ENCODE results near the gene TRIO.

Gene TRIO

GRCh38 chr5:14168144-14168792, 25.1 kb downstream of the TRIO start:
- no peak for DNase-seq (ENCODE audit: low read depth)

DNA sequence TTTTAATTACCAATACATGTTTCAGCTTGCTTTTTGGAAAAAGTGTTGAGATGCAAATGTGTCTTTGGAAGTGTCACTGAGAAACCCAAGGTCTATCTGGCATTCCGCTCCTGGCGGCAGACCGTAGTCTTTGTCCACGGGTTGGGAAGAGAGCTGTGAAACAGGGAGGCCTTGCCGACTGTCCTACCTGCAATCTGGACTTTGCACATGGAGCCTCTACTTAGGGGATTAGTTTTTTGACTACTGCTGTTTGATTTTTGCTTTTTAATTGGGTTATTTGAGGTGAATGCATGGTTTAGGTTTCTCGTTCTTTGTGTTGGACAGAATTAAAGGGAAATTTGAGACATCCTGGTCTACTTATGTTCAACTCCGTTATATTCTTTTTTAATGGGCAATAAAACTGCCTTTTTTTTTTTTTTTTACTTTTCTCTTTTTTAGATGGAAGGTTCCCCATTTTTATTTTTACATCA, 25.7 kb downstream of the TRIO start:
- no peak for DNase-seq (ENCODE audit: low read depth)

DNA sequence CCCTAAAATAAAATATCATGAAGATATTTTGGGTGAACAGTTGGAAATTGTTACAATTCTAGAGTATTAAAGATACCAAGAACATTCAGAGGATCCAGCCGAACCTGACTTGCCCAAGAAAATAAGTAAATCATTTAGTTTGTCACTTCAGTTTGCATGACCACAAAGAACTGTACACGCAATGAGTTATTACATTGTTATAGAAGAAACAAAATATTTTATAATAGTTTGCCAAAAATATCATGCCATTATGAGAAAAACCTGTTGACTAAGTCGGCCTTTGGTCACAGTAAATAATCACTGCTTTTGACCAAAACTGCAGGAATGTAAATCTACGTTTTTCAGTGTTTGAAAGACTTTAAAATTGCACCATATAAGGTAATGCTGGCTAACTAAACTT, 27.9 kb downstream of the TRIO start:
- DNase-seq (ENCODE audit: low read depth): no peak

GRCh38 chr5:14171621-14172020, 28.5 kb downstream of the TRIO start:
- DNase-seq (ENCODE audit: low read depth): no peak

- no peak for DNase-seq (ENCODE audit: low read depth)
Observed at GRCh38 chr5:14172149-14172795, 29.1 kb downstream of the TRIO start.

DNA sequence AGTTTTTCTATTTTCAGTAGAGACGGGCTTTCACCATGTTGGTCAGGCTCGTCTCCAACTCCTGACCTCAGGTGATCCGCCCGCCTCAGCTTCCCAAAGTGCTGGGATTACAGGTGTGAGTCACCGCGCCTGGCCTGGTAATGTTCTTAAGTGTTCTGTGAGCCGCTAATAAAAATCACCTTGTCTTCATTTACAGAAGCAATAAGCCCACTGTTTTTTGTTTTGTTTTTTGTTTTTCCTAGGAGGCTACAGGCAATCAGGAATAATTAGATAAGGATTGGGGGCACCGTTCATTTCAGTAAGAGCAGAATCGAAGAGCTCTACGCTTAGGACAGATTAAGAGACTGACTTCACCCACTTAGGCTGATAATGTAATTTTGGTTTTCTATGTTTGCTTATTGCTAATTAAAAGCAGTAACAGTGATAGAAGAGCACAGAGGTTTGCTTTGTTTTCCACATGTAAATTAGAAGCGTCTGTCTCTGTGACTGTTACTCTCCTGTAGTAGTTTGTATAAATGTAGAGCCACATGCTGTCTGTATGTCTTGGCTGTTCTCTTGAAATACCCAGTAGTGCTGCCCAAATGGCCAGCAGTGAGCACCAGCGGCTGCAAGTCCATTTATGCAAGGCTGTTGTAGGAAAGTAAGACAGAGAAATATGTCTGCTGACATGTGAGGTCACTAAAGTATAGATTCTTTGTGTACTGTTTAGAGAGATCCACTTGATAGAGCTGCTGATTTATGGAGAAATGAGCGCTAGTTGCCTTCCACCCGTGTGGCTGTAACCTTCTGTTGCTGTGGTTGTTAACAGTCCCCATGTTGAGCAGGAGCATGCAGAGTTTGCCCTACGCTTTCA, 30.5 kb downstream of the TRIO start:
- no peak for DNase-seq (ENCODE audit: low read depth)

GRCh38 chr5:14174230-14174636, 31.1 kb downstream of the TRIO start:
- no peak for DNase-seq (ENCODE audit: low read depth)

DNA sequence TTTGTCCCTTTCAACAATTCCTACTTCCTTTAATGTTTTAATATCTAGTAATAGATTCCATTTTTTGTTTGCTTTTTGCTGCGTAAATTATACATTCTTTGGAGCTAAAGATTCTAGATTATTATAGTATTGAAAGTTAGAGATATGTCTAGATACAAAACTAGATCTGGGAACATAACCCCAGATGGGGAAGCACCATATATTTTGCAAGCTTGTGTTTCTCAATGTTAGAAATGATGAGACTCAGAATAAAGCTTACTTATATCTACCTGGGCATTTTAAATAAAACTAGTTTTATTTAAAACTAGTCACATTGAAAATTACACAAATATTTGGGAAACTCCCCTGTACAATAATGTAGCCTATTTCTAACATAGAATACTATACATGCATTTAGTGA, 32.2 kb downstream of the TRIO start:
- DNase-seq (ENCODE audit: low read depth): no peak

- no peak for DNase-seq (ENCODE audit: low read depth)
Observed at GRCh38 chr5:14176888-14177287, 33.7 kb downstream of the TRIO start.

DNA sequence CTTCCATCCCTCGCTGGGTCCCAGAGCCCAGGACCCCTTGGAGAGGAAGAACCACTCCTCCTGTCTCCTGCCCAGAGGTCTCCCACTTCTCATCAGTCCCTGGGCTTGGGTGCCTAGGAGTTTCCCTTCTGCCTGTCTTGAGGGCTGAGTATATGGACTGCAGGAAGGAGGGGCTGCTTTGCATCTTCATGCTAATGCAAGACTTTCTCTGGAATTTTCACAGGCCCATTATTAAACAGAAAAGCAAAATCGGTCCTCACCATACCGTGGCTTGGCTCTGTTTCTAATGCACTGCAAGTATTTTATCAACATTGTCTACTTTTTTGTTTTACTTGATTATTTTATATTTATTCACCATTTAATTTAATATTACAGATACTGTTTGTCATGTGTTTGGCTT, 34.5 kb downstream of the TRIO start:
- no peak for DNase-seq (ENCODE audit: low read depth)

GRCh38 chr5:14178091-14178490, 34.9 kb downstream of the TRIO start:
- DNase-seq (ENCODE audit: low read depth): no peak

DNA sequence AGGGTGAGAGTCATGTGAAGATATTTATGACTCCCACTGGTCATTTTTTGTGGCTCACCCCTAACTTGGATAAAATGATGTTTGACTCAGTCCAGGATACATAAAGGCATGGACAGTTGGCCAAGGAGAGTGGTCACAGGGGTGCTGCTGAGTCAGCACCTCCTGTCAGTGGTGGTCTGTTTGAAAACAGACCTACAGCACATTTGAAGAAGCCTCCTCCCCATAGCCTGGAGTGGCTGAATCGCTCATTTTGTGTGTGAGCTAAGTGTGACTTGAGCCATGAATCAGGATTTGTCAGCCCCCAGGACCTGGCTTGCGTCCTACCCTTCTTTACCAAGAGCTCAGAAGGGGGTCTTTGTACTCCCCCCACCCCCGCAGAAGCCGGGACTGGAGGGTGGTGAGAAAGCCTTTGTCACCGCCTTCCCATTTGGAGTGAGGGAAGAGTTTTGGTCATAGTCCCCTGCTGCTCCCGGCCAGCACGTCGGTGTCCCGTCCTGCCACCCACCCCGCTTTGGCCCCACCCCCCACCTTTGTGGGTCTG, 35.6 kb downstream of the TRIO start:
- DNase-seq (ENCODE audit: low read depth): no peak

- no peak for DNase-seq (ENCODE audit: low read depth)
Observed at GRCh38 chr5:14179446-14179845, 36.3 kb downstream of the TRIO start.

DNA sequence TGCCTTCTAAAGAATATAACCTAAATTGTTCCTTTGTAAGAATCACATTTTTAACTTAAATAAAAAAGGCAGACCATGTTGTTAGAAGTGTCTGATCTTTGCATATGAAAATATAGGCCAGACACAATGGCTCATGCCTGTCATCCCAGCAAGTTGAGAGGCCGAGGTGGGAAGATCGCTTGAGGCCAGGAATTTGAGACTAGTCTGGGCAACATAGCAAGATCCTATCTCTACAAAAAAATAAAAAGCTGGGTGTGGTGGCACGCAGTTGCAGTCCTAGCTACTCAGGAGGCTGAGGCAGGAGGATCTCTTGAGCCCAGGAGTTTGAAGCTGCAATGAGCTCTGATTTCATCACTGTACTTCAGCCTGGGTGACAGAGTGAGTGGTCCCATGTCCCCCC, 37.3 kb downstream of the TRIO start:
- no peak for DNase-seq (ENCODE audit: low read depth)

DNA sequence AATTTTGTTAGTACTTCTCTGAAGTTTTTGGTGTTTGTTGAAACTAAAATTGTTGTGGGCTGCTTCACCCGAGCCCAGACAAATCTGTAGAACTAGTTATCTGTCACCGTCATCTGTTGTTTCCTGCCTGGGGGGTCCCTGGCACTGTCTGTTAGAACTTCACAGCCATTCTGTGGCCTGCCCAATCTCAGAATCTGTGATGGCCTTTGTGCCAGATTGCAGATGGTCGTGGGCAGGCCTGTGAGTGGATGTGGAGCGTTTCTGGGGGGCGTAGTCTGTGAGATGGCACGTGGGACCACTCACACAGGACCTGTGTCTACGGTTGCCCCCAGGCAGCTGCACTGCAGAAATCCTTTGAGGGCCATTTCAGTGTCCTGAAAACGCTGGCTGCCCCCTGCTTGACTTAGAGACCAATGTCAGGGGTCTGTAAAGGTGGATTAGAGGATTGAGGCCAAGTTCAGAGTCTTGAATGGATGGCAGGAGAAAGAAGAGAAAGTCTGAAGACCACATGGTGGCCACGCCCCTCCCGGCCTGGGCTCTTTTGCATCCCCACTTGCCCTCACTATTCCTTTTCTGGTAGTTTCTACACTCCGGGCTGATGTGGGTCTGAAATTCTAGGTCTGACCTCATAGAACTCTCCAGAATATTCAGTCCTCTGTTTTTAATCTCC, 38.3 kb downstream of the TRIO start:
- DNase-seq (ENCODE audit: low read depth): no peak

GRCh38 chr5:14182761-14183160, 39.6 kb downstream of the TRIO start:
- DNase-seq (ENCODE audit: low read depth): no peak

DNA sequence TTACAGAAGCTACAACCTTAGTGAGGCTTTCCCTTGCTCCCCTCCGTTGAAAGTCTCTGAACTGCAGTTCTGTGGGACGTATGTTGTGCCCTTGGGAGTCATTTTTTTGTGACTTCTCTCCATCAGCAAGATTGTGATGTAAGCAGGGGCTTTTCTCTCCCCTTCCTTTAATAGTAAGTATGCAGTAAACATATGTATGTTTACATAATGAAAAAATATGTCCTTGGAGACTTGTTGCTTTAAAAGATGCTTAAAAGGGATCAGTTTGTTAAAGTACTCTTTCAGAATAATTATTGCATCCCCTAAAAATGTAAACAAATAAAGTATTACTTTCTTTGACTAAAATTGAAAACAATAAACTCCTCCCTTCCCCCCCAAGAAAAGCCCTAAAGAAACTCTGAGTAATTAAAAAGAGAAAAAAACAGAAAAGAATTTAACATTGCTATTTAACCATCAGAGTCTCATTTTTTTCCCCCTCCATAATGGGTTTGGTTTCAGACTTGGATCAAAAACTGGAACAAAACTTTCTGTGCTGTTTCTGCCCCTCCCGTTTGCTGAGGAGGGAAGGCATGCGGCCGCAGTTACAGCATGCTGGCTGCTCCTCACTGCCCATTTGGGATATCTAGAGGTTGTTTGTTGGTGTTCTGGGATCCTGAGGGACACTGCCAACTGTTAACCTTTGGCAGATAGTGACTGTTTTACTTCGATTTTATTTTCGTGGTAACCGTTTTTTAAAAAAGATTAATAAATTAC, 40.2 kb downstream of the TRIO start:
- DNase-seq (ENCODE audit: low read depth): no peak

DNA sequence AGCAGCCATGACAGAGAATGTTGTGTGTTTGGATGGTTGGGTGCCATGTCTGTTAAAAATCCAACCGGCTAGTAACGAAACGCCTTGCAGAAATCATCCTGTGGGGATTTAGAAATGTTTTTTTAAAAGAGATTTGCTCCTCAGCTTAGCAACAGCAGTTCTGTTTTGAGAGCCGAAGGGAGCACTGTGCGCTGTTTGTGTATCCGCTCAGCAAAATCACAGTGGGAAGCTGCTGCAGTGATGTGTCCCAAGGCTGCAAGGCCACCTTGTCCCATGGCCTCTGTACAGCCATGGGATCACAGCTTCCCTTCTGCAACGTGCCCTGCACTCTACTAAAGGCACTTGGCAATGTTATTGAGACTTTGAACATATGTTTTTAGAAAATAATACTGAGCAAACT, 40.9 kb downstream of the TRIO start:
- no peak for DNase-seq (ENCODE audit: low read depth)

DNA sequence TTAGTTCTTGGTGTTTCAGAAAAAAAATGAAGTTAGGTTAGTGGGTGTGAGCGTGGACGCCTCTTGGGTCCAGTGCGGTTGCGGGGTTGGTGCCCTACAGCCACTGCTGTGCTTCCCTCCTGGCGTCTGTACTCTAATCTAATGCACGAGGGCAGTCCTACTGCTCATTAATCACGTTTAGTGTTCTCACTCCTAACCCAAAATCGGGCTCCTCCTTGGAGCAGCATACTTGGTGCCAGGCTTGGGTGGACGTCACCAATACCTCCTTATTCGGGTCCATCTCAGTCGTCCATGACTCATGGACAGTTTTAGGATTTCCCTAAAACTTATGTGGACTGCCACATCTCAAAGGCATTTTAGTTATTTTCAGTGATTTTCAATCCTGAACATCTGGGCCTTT, 41.6 kb downstream of the TRIO start:
- DNase-seq (ENCODE audit: low read depth): no peak

DNA sequence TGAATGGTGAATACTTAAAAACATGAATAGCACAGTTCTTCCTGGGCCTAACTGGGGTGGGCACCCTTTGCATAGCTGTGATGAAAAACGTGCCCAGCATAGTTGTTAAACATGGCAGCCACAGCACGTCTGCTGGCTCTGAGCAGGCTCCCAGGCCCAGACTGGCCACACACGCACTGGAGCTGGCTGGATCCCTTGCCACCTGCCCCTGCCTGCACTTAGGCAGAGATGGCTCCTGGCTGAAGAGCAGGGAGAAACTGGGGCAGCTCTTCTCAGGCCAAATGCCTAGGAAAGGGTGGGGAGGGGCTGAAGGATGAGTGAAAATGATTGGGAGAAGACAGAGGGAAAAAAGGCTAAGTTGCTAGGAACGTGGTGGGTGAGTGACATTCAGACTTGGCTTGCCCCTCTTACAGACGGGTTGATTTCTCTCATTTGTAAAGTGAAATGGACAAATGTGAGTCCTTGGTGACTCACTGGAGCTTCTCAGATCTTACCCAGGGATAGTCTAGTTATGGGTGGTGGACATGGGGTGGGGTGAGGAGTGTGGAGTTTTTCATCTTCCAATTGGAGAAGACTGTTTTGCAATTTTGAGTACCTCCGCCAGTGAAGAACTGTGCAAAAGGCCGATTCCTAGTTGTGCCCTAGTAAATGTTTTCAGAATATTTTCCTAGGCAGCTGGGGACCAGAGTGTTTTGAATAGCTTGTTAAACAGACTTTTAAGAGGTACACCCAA, 42.4 kb downstream of the TRIO start:
- no peak for DNase-seq (ENCODE audit: low read depth)

Measured in stimulated activated CD8-positive, alpha-beta memory T cell treated with anti-CD3 and anti-CD28 coated beads, Interleukin-15, amount 100 ng/mL, for 1 hour (primary cell).